ENCODE results near the gene ANXA9. TPM values are rescaled to one million over a fixed set of nuclear protein-coding genes. Genes with fewer than 3 reads are reported as not detected.
A peak's percentile ranks its signal among the peaks of the same experiment; 100 is the strongest.

Gene ANXA9
- total RNA-seq, 1 donor from 2014 or later: 1.2 TPM

GRCh38 chr1:150960646-150961045, 21.4 kb upstream of the ANXA9 start:
- Histone ChIP-seq H3K27me3 (no peaks in the 10 kb centered on the region), H3K4me3 (no peak overlapping the region), H3K4me1 (no peaks in the 10 kb centered on the region), H3K36me3 (peaks cover 97% of the 10 kb centered on the region), H3K9me3 (no peaks in the 10 kb centered on the region), H3K27ac (no peak overlapping the region)
- no peak for DNase-seq
- intact Hi-C loops (cut with DNase I): no loop called here
- no peak for ATAC-seq
- no peak for TF ChIP-seq CTCF (IDR thresholded peaks at IDR 0.05)

GRCh38 chr1:150961756-150962155, 20.3 kb upstream of the ANXA9 start:
- ATAC-seq: no peak
- Histone ChIP-seq H3K4me3 (no peak overlapping the region), H3K9me3 (no peaks in the 10 kb centered on the region), H3K36me3 (peaks cover 99% of the 10 kb centered on the region), H3K27ac (no peak overlapping the region), H3K27me3 (no peaks in the 10 kb centered on the region), H3K4me1 (no peaks in the 10 kb centered on the region)
- no peak for DNase-seq
- intact Hi-C loops (cut with DNase I): no loop called here
- TF ChIP-seq CTCF (IDR thresholded peaks at IDR 0.05): no peak

DNA sequence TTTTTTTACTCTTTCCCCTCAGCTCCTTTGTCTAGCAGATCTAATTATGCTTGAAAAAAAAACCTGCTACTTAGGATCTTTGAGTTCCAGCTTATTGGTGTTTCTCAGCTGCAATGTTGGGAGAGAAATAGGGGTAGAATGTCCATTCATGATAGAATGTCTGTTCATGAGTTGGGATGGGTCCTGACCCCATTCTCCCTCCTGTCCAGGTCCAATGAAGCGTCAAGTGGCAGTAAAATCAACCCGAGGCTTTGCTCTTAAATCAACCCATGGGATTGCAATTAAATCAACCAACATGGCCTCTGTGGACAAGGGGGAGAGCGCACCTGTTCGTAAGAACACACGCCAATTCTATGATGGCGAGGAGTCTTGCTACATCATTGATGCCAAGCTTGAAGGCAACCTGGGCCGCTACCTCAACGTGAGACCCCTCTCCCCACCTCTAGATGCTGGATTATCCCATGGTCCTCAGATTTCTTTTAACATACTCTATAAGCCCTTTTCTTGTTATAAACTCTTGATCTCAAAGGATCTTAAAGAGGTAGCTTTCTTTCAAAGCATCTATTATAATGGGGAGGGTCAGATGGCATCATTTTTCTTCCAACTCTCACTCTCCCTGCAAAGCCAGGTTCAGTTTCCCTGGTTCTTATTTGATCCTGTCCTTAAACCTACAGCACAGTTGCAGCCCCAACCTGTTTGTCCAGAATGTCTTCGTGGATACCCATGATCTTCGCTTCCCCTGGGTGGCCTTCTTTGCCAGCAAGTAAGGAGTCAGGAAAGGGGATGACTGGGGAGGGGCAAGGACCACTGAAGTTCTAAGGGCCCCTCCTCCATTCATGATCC, 18.6 kb upstream of the ANXA9 start:
- TF ChIP-seq CTCF (IDR thresholded peaks at IDR 0.05): no peak
- no peaks in the 10 kb centered on the region for H3K9me3 ChIP-seq
- no peaks in the 10 kb centered on the region for H3K4me1 ChIP-seq
- no peak for ATAC-seq
- no peak overlapping the region for H3K27ac ChIP-seq
- H3K27me3 ChIP-seq: no peaks in the 10 kb centered on the region
- H3K36me3 ChIP-seq: peaks cover 100% of the 10 kb centered on the region
- no peak for DNase-seq
- intact Hi-C loops (cut with DNase I): no loop called here
- no peak overlapping the region for H3K4me3 ChIP-seq

DNA sequence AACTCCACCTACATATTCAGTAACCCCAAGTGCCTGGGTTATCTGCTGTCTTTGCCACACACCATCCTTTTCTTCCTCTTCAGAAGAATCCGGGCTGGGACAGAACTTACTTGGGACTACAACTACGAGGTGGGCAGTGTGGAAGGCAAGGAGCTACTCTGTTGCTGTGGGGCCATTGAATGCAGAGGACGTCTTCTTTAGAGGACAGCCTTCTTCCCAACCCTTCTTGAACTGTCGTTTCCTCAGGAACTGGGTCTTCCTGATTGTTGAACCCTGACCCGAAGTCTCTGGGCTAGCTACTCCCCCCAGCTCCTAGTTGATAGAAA, 18.0 kb upstream of the ANXA9 start:
- no peak for TF ChIP-seq CTCF (IDR thresholded peaks at IDR 0.05)
- Histone ChIP-seq H3K9me3 (no peaks in the 10 kb centered on the region), H3K36me3 (peaks cover 100% of the 10 kb centered on the region), H3K27ac (no peak overlapping the region), H3K4me1 (no peaks in the 10 kb centered on the region), H3K27me3 (no peaks in the 10 kb centered on the region), H3K4me3 (no peak overlapping the region)
- ATAC-seq (no peak), DNase-seq (no peak)
- intact Hi-C loops (cut with DNase I): no loop called here

GRCh38 chr1:150965605-150966004, 16.5 kb upstream of the ANXA9 start:
- intact Hi-C loops (cut with DNase I): no loop called here
- H3K27me3 ChIP-seq: no peaks in the 10 kb centered on the region
- H3K4me1 ChIP-seq: peaks cover 11% of the 10 kb centered on the region
- H3K4me3 ChIP-seq: no peak overlapping the region
- no peak for DNase-seq
- no peak for ATAC-seq
- no peaks in the 10 kb centered on the region for H3K9me3 ChIP-seq
- no peak for TF ChIP-seq CTCF (IDR thresholded peaks at IDR 0.05)
- peaks cover 86% of the 10 kb centered on the region for H3K36me3 ChIP-seq
- H3K27ac ChIP-seq: peak overlapping the region; percentile 6

Measured in upper lobe of right lung (tissue), 1 donor.